GM12872 (cell line): ENCODE data around the gene NMNAT3.

Experiments
- CTCF ChIP-seq: IDR thresholded peaks from 3 replicates; pipeline ENCODE4 v1.5.1; 2011; ENCODE audit warnings: low read depth, mild to moderate bottlenecking, low read length, moderate library complexity; ENCODE audit not compliant: insufficient read depth

The NMNAT3 gene

GRCh38 chr3:139664958-139665357 is 12.8 kb downstream of the NMNAT3 start:
- TF ChIP-seq CTCF, result no peak

- no peak for TF ChIP-seq CTCF
Measured at GRCh38 chr3:139660269-139660668, 17.5 kb downstream of the NMNAT3 start.

DNA sequence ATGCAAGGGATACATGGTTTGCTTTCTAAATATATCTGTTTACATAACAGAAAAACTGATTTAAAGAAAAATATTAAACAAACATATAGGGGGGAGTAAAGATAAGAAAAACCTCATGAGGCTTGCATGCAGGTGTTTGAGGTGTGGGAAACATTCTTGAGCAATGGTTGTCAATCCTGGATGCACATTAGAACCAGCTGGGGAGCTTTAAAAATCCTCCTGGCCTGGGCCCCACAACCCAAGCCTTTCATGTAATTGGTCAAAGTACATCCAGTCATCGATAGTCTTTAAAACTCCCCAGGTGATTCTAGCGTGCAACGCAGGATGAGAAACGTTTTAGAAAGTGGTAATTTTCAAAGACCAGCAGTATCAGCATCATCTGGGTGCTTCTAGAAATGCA is 18.3 kb downstream of the NMNAT3 start:
- no peak for TF ChIP-seq CTCF

GRCh38 chr3:139657936-139658335 is 19.8 kb downstream of the NMNAT3 start:
- TF ChIP-seq CTCF, result no peak

DNA sequence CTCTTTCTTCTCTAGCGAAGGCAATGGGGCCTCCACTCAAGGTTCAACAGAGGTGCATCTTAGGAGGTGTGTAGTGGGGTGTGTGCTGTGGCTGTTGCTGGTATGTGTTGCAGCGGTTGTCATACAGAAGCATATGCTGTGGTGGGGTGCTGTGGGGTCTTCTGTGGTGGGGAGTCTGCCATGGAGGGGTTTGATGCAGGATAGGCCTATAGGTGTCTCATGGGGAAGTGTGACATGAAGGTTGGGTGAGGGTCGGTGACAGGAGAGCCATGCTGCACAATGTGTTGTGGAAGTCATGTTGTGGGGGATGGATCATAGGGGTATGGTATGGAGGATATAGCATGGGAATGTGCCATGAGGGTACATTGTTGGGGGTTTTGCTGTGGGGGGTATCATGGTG is 20.3 kb downstream of the NMNAT3 start:
- no peak for TF ChIP-seq CTCF

DNA sequence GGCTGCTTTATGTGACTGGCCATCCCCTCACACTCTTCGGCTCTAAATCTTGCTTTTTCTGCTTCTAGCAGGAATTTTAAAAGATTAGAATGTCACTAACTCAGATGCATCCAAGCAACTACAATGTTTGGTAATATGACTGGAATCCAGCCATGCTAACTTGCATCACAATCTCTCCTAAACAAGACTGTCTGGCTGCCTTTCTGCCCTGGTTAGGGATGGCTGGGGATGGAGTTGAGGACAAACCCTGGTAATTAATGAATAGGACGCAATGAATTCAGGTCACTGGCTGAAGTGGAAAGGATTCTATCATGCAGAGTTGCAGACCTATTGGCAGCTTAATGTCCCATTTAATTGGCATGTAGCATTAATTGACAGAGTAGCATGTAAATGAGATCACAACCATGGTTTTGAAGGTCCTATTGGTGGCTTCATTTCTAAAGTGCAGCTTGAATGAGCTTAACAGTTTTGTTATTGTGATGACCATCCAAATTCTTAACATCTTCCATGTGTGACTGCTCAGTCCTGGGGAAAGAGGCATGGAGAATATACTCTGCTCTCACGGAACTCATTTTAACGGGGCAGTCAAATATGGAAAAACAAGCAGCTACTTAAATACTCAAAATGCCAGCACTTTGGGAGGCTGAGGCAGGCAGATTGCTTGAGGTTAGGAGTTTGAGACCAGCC is 21.7 kb downstream of the NMNAT3 start:
- TF ChIP-seq CTCF, result no peak

GRCh38 chr3:139654637-139655365 is 23.0 kb downstream of the NMNAT3 start:
- TF ChIP-seq CTCF, result no peak
